Measurements from ENCODE around the gene PRICKLE2. TPM values are rescaled to one million over a fixed set of nuclear protein-coding genes. Genes with fewer than 3 reads are reported as not detected.

The PRICKLE2 gene
- total and polyA plus RNA-seq, 2 donors (not counting 3 experiments of a cell fraction or from before 2014, with no cell fraction given): 3.0 to 7.1 TPM

DNA sequence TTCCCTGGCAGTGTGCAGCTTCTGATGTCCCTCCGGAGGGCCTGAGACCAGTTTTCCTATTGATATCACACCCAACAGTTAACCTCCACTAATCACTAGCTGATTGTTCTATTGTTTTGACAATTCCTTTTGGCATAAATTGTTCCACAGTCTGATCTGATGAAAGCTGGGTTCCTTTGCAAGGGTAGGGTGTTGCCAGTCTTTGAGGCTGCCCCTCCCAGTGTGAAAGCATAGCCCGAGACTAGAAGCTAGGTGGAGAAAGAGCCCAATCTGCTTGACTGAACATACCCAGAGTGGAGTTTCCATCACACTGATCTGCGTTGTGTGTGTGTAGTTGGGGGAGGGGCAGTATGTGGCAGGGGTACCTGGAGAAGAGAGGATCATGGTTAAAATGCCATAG lies 10.3 kb upstream of the PRICKLE2 start:
- H4K20me1 ChIP-seq (replicated peaks; ENCODE audit: control insufficient read depth, extremely low read depth, insufficient read depth, low read length): no peaks in the 10 kb centered on the region
- H3K4me1 ChIP-seq (ENCODE audit: control insufficient read depth, extremely low read depth, insufficient read depth, low read length): no peaks in the 10 kb centered on the region
- H2AFZ ChIP-seq (ENCODE audit: low read depth, low read length): no peak overlapping the region
- H3K79me2 ChIP-seq (ENCODE audit: control insufficient read depth, insufficient read depth, low read length): no peaks in the 10 kb centered on the region
- no peaks in the 10 kb centered on the region for H3K9me3 ChIP-seq (replicated peaks; ENCODE audit: control insufficient read depth, insufficient read depth, low read length)
- BruUV-seq (replicated peaks): no TSS peak
- H3K36me3 ChIP-seq (ENCODE audit: control insufficient read depth in 2 of 2, extremely low read depth in 1 of 2, insufficient read depth in 2 of 2, low read length in 2 of 2): no peaks in the 10 kb centered on the region
- H3K9ac ChIP-seq (replicated peaks; ENCODE audit: extremely low read depth, insufficient read depth, low read length): no peak overlapping the region
- ChIA-PET POLR2A (no interaction called here), CTCF (interaction anchor here (1.0 to 1.5 kb wide), 3 partner anchors 10 to 21 kb away, joined by 4 to 5 read pairs (median 4); no protein-coding TSS in a partner anchor)
- H3K27ac ChIP-seq (ENCODE audit: insufficient read depth, low read depth, low read length): no peak overlapping the region
- intact Hi-C loops (cut with micrococcal nuclease): no loop called here
- H3K27me3 ChIP-seq (ENCODE audit: control insufficient read depth in 2 of 2, insufficient read depth in 2 of 2, low read length in 2 of 2): peaks cover 5 to 7% of the 10 kb centered on the region in 2 experiments
- no peak overlapping the region for H3K4me2 ChIP-seq (ENCODE audit: insufficient read depth, low read length)
- no peak for DNase-seq (ENCODE audit: low read depth, low spot score)
- H3K9me1 ChIP-seq (replicated peaks; ENCODE audit: control insufficient read depth, extremely low read depth, insufficient read depth, low read length): no peaks in the 10 kb centered on the region
- TF ChIP-seq, protein P1, sequence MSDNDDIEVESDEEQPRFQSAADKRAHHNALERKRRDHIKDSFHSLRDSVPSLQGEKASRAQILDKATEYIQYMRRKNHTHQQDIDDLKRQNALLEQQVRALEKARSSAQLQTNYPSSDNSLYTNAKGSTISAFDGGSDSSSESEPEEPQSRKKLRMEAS (IDR thresholded peaks at IDR 0.05; ENCODE audit: insufficient read depth, insufficient read length): no peak
- TF ChIP-seq POLR2AphosphoS5 (IDR thresholded peaks at IDR 0.05; ENCODE audit: insufficient read depth, low read depth, low read length) (no peak), GATA2 (IDR thresholded peaks at IDR 0.05; ENCODE audit: insufficient read depth, insufficient read length, low read depth, low read length) (no peak), FOS (IDR thresholded peaks at IDR 0.05; ENCODE audit: borderline replicate concordance, insufficient read depth, low read length) (no peak), JUN (IDR thresholded peaks at IDR 0.05; ENCODE audit: borderline replicate concordance, insufficient read depth, insufficient read length, low read depth) (no peak), EZH2 (IDR thresholded peaks at IDR 0.05; ENCODE audit: borderline replicate concordance, low read depth, low read length, severe bottlenecking) (no peak), POLR2A (IDR thresholded peaks at IDR 0.05; ENCODE audit: low read depth, low read length) (no peak)
- dilution Hi-C loops (cut with MboI; ENCODE audit: extremely low pct_ligation_motif_present, low sequenced_read_pairs): no loop called here
- no peak overlapping the region for H3K4me3 ChIP-seq (replicated peaks in 1 of 3; ENCODE audit: insufficient read depth in 1 of 3, low read depth in 1 of 3, low read length in 3 of 3)
- no peak for FAIRE-seq

DNA sequence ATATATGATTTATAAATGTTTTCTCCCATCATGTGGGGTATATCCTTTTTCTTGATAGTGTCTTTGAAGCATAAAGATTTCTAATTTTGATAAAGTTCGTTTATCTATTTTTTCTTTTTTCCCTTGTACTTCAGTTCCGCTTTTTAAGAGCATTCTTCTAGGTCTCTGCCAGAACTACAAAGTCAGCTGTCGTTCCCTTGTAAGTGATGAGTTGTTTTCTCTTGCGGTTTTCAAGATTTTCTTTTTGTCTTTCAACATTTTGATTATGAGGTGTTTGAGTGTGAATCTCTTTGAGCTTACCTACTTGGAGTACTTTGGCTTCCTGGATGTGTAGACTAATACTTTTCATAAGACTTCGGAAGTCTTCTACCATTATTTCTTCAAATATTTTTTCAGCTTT lies 9.3 kb upstream of the PRICKLE2 start:
- dilution Hi-C loops (cut with MboI; ENCODE audit: extremely low pct_ligation_motif_present, low sequenced_read_pairs): no loop called here

More for the DNA sequence above, 9.3 kb upstream of the PRICKLE2 start:
- intact Hi-C loops (cut with micrococcal nuclease): no loop called here
- Histone ChIP-seq H3K9me3 (replicated peaks; ENCODE audit: control insufficient read depth, insufficient read depth, low read length) (no peaks in the 10 kb centered on the region), H3K4me1 (ENCODE audit: control insufficient read depth, extremely low read depth, insufficient read depth, low read length) (no peaks in the 10 kb centered on the region), H3K9me1 (replicated peaks; ENCODE audit: control insufficient read depth, extremely low read depth, insufficient read depth, low read length) (no peaks in the 10 kb centered on the region), H2AFZ (ENCODE audit: low read depth, low read length) (no peak overlapping the region), H3K27me3 (ENCODE audit: control insufficient read depth in 2 of 2, insufficient read depth in 2 of 2, low read length in 2 of 2) (peaks cover 5 to 7% of the 10 kb centered on the region in 2 experiments), H3K9ac (replicated peaks; ENCODE audit: extremely low read depth, insufficient read depth, low read length) (no peak overlapping the region), H3K27ac (ENCODE audit: insufficient read depth, low read depth, low read length) (no peak overlapping the region), H4K20me1 (replicated peaks; ENCODE audit: control insufficient read depth, extremely low read depth, insufficient read depth, low read length) (no peaks in the 10 kb centered on the region), H3K79me2 (ENCODE audit: control insufficient read depth, insufficient read depth, low read length) (no peaks in the 10 kb centered on the region), H3K36me3 (ENCODE audit: control insufficient read depth in 2 of 2, extremely low read depth in 1 of 2, insufficient read depth in 2 of 2, low read length in 2 of 2) (no peaks in the 10 kb centered on the region), H3K4me2 (ENCODE audit: insufficient read depth, low read length) (no peak overlapping the region), H3K4me3 (replicated peaks in 1 of 3; ENCODE audit: insufficient read depth in 1 of 3, low read depth in 1 of 3, low read length in 3 of 3) (no peak overlapping the region)
- no peak for TF ChIP-seq POLR2A (IDR thresholded peaks at IDR 0.05; ENCODE audit: low read depth, low read length)
- TF ChIP-seq POLR2AphosphoS5 (IDR thresholded peaks at IDR 0.05; ENCODE audit: insufficient read depth, low read depth, low read length): no peak
- FAIRE-seq (no peak), DNase-seq (ENCODE audit: low read depth, low spot score) (no peak)
- ChIA-PET POLR2A (no interaction called here), CTCF (interaction anchor here (1.3 kb wide), 1 partner anchor 20 kb away, joined by 4 read pairs; no protein-coding TSS in a partner anchor)
- BruUV-seq (replicated peaks): no TSS peak
